H1 (cell line): Measurements from ENCODE around the gene ATG4D. TPM values are rescaled to one million over a fixed set of nuclear protein-coding genes. Genes with fewer than 3 reads are reported as not detected.

Experiments
- CTCF ChIA-PET: fragments of 300-600 bp; sonication (Branson Sonifier 250); formaldehyde crosslinking; loops from one replicate; lab custom pipeline; 2021; ENCODE audit not compliant: partially characterized antibody; lab: Charles Lee
- POLR2A ChIA-PET: fragments of 300-600 bp; sonication (Branson Sonifier 250); formaldehyde crosslinking; loops from one replicate; lab custom pipeline; 2021; ENCODE audit warnings: inconsistent platforms; ENCODE audit not compliant: partially characterized antibody; lab: Charles Lee
- DNase-seq, 2 experiments: peaks; one replicate each; pipeline versions ENCODE4 v3.0.0 to v3.0.0-alpha.2; 2010 to 2022; ENCODE audit warnings: low spot score in 2 of 2, low read depth in 1 of 2, mixed read lengths in 1 of 2
- FAIRE-seq: peaks from 2 replicates; lab custom pipeline; 2011; peaks lifted over from hg19 to GRCh38; lab: Jason Lieb, UNC
- H2AFZ ChIP-seq: 2 replicates; pipeline ENCODE4 v1.8.1; 2012; ENCODE audit warnings: low read length, inconsistent platforms
- H2AK5ac ChIP-seq: 2 replicates; pipeline ENCODE4 v1.6.1; 2013; ENCODE audit warnings: low read depth, low read length
- H2BK120ac ChIP-seq: replicated peaks from 2 replicates; pipeline ENCODE3; 2013; ENCODE audit warnings: low read depth, low read length, inconsistent platforms
- H2BK12ac ChIP-seq: 2 replicates; pipeline ENCODE4 v1.6.1; 2013; ENCODE audit warnings: low read depth, low read length
- H2BK15ac ChIP-seq: 2 replicates; pipeline ENCODE4 v1.6.1; 2013; ENCODE audit warnings: low read length
- H2BK20ac ChIP-seq: 2 replicates; pipeline ENCODE4 v1.6.1; 2013; ENCODE audit warnings: low read length
- H2BK5ac ChIP-seq: 2 replicates; pipeline ENCODE4 v1.6.1; 2013; ENCODE audit warnings: low read depth, low read length
- H3K14ac ChIP-seq: 2 replicates; pipeline ENCODE4 v1.6.1; 2013; ENCODE audit warnings: inconsistent platforms; ENCODE audit not compliant: insufficient read length
- H3K18ac ChIP-seq: 2 replicates; pipeline ENCODE4 v1.6.1; 2013; ENCODE audit warnings: low read length; ENCODE audit errors: extremely low read depth
- H3K23ac ChIP-seq: 2 replicates; pipeline ENCODE4 v1.6.1; 2013; ENCODE audit warnings: inconsistent platforms; ENCODE audit not compliant: insufficient read length
- H3K23me2 ChIP-seq: 2 replicates; pipeline ENCODE4 v1.6.1; 2013; ENCODE audit warnings: low read depth, low read length
- H3K27ac ChIP-seq: 2 replicates; pipeline ENCODE4 v1.6.1; 2011; ENCODE audit warnings: low read depth, low read length, inconsistent platforms
- H3K27me3 ChIP-seq, 4 experiments: replicated peaks in 1 of 4; 1 replicate in 1 of 4; 2 replicates in 3 of 4; pipeline versions ENCODE4 v1.6.1 to v1.8.1; 2011 to 2013; ENCODE audit warnings: low read length in 3 of 4, mild to moderate bottlenecking in 3 of 4, inconsistent platforms in 2 of 4, mixed read lengths in 2 of 4, moderate library complexity in 1 of 4; ENCODE audit not compliant: control insufficient read depth in 3 of 4, insufficient read depth in 3 of 4; ENCODE audit errors: extremely low read depth in 1 of 4
- H3K36me3 ChIP-seq, 4 experiments: 2 replicates each; pipeline versions ENCODE4 v1.6.1 to v1.8.1; 2011 to 2013; ENCODE audit warnings: mild to moderate bottlenecking in 4 of 4, low read length in 3 of 4, moderate library complexity in 2 of 4, control low read depth in 1 of 4, inconsistent platforms in 1 of 4; ENCODE audit not compliant: insufficient read depth in 4 of 4, control insufficient read depth in 2 of 4
- H3K4ac ChIP-seq: replicated peaks from 2 replicates; pipeline ENCODE3; 2013; ENCODE audit warnings: low read length, low read depth, mixed read lengths, inconsistent platforms; ENCODE audit not compliant: insufficient read length
- H3K4me1 ChIP-seq, 4 experiments: replicated peaks in 1 of 4; 1 replicate in 1 of 4; 2 replicates in 3 of 4; pipeline versions ENCODE4 v1.6.1 to v1.8.1; 2011 to 2013; ENCODE audit warnings: low read length in 3 of 4, inconsistent platforms in 2 of 4, mixed read lengths in 1 of 4; ENCODE audit not compliant: insufficient read depth in 4 of 4, control insufficient read depth in 3 of 4
- H3K4me2 ChIP-seq, 2 experiments: 2 replicates each; pipeline versions ENCODE4 v1.6.1 to v1.8.1; 2011 to 2013; ENCODE audit warnings: low read depth in 2 of 2, low read length in 2 of 2, control low read depth in 1 of 2, inconsistent platforms in 1 of 2, mild to moderate bottlenecking in 1 of 2; ENCODE audit not compliant: insufficient read depth in 1 of 2
- H3K4me3 ChIP-seq, 4 experiments: fragments of 200-600, 300-600 bp in 1 of 4; sonication (generic), shearing (Covaris generic), sonication (Bioruptor Twin) in 1 of 4; 2 replicates each; pipeline versions ENCODE4 v1.5.1 to v1.8.1; 2011 to 2016; ENCODE audit warnings: low read length in 4 of 4, low read depth in 3 of 4, control low read depth in 2 of 4, inconsistent platforms in 2 of 4, mild to moderate bottlenecking in 2 of 4, mixed read lengths in 1 of 4, moderate library complexity in 1 of 4; ENCODE audit not compliant: insufficient read depth in 2 of 4; ENCODE audit errors: extremely low read depth in 1 of 4
- H3K56ac ChIP-seq: replicated peaks from 2 replicates; pipeline ENCODE3; 2013; ENCODE audit warnings: low read depth, mild to moderate bottlenecking, mixed read lengths, low read length, inconsistent platforms; ENCODE audit not compliant: insufficient read length
- H3K79me1 ChIP-seq: 2 replicates; pipeline ENCODE4 v1.6.1; 2013; ENCODE audit warnings: low read depth, low read length, control low read depth
- H3K79me2 ChIP-seq, 2 experiments: 2 replicates each; pipeline versions ENCODE4 v1.6.1 to v1.8.1; 2012 to 2013; ENCODE audit warnings: low read length in 2 of 2, mild to moderate bottlenecking in 2 of 2, inconsistent platforms in 1 of 2; ENCODE audit not compliant: insufficient read depth in 2 of 2, control insufficient read depth in 1 of 2
- H3K9ac ChIP-seq, 4 experiments: replicated peaks in 1 of 4; 1 replicate in 1 of 4; 2 replicates in 3 of 4; pipeline versions ENCODE4 v1.6.1 to v1.8.1; 2011 to 2013; ENCODE audit warnings: low read depth in 3 of 4, low read length in 3 of 4, control low read depth in 2 of 4, mild to moderate bottlenecking in 2 of 4, moderate library complexity in 2 of 4, inconsistent platforms in 1 of 4; ENCODE audit errors: extremely low read depth in 1 of 4
- H3K9me3 ChIP-seq, 2 experiments: 2 replicates each; pipeline versions ENCODE4 v1.6.1 to v1.8.1; 2012 to 2013; ENCODE audit warnings: mild to moderate bottlenecking in 2 of 2, moderate library complexity in 2 of 2, control low read depth in 1 of 2, inconsistent platforms in 1 of 2, low read depth in 1 of 2, low read length in 1 of 2, mixed read lengths in 1 of 2; ENCODE audit not compliant: insufficient read depth in 2 of 2
- H4K20me1 ChIP-seq, 2 experiments: replicated peaks in 1 of 2; 2 replicates each; pipeline versions ENCODE3 to v1.8.1; 2011 to 2013; ENCODE audit warnings: inconsistent platforms in 2 of 2, low read length in 2 of 2, mild to moderate bottlenecking in 1 of 2; ENCODE audit not compliant: insufficient read depth in 2 of 2, control insufficient read depth in 1 of 2
- H4K5ac ChIP-seq: 2 replicates; pipeline ENCODE4 v1.6.1; 2013; ENCODE audit warnings: low read length, low read depth, mixed read lengths, inconsistent platforms; ENCODE audit not compliant: insufficient read length
- H4K8ac ChIP-seq: 2 replicates; pipeline ENCODE4 v1.8.0; 2013; ENCODE audit warnings: mild to moderate bottlenecking, moderate library complexity, low read length, inconsistent platforms; ENCODE audit not compliant: insufficient read depth; ENCODE audit errors: extremely low read depth
- H4K91ac ChIP-seq: replicated peaks from 2 replicates; pipeline ENCODE3; 2013; ENCODE audit warnings: low read length, mixed read lengths, inconsistent platforms; ENCODE audit not compliant: insufficient read length
- CEBPB ChIP-seq: IDR thresholded peaks from 2 replicates; pipeline ENCODE4 v1.6.1; 2012; ENCODE audit warnings: low read depth, low read length
- GABPA ChIP-seq: IDR thresholded peaks from 2 replicates; pipeline ENCODE4 v1.6.1; 2011; ENCODE audit warnings: mild to moderate bottlenecking, low read length, moderate library complexity, borderline replicate concordance; ENCODE audit not compliant: insufficient read depth
- GTF2F1 ChIP-seq: IDR thresholded peaks from 2 replicates; pipeline ENCODE4 v1.6.1; 2012; ENCODE audit warnings: low read depth, low read length, improper control_type of control experiment, borderline replicate concordance
- HDAC6 ChIP-seq: IDR thresholded peaks from one replicate; pipeline ENCODE4 v1.7.1; 2012; ENCODE audit warnings: low read depth, mild to moderate bottlenecking, inconsistent platforms, low read length, moderate library complexity
- JUND ChIP-seq: IDR thresholded peaks from 2 replicates; pipeline ENCODE4 v1.6.1; 2011; ENCODE audit warnings: mild to moderate bottlenecking, improper control_type of control experiment, low read length
- RNF2 ChIP-seq: fragments of 200-900, 300-1000 bp; sonication (generic); IDR thresholded peaks from 2 replicates; pipeline ENCODE4 v1.7.1; 2016; ENCODE audit warnings: borderline replicate concordance, low read depth, mild to moderate bottlenecking, antibody characterized with exemption, low read length; ENCODE audit not compliant: poor library complexity, severe bottlenecking; ENCODE audit errors: missing control alignments
- WGBS, 2 experiments: shearing (Covaris generic) in 1 of 2; methylation state at CpG; one replicate each; pipeline versions ENCODE4 v1.1.6 to v1.1.7; 2013 to 2015; ENCODE audit warnings: low lambda C conversion rate in 2 of 2, mixed read lengths in 2 of 2, inconsistent platforms in 1 of 2, low coverage in 1 of 2, missing lambda C conversion rate in 1 of 2; ENCODE audit not compliant: insufficient replicate concordance in 2 of 2, insufficient coverage in 1 of 2, insufficient read length in 1 of 2; ENCODE audit errors: extremely low coverage in 1 of 2, missing lambda C conversion rate in 1 of 2; 5-methylcytosine and 5-hydroxymethylcytosine counted together
- polyA plus RNA-seq, 7 experiments: library from polyadenylated mRNA; depleted of rRNA in 3 of 7; stranded (reverse) in 5 of 7; unstranded in 2 of 7; fragments of >200 nt in 5 of 7; fragments of 200-250 nt in 2 of 7; gene quantifications; 1 replicate in 5 of 7; 2 replicates in 1 of 7; 4 replicates in 1 of 7; pipeline versions ENCODE4 v1.2.1 to v1.2.3, GENCODE V29; 2011 to 2013; ENCODE audit warnings: missing spikeins in 2 of 7, mixed read lengths in 2 of 7
- total RNA-seq: library from RNA; stranded (reverse); fragmentation: NEBNext Ultra II Directional; extraction: Animal tissue kit (Norgen Biotek cat#: 25700); gene quantifications from 2 replicates; pipeline ENCODE4 v1.2.1, GENCODE V29; 2021

ATG4D gene
- total and polyA plus RNA-seq, 2 of the 8 experiments (the other 6 are each of a cell fraction or from before 2014, with no cell fraction given): 39.6 to 43.7 TPM

GRCh38 chr19:10600149-10600548 is 56.4 kb downstream of the ATG4D start:
- 92% methylated on average over 5 of the region's 5 CpGs; no CpG with 5 or more reads in 1 of the 2 experiments for WGBS, 2 experiments
- H2BK15ac ChIP-seq: no peak overlapping the region
- H3K18ac ChIP-seq: no peak overlapping the region
- TF ChIP-seq GABPA: no peak
- no peak for TF ChIP-seq CEBPB
- no peak for TF ChIP-seq RNF2
- no peak for TF ChIP-seq GTF2F1
- TF ChIP-seq HDAC6: no peak
- no peak for TF ChIP-seq JUND
- H3K4me3 ChIP-seq: no peak overlapping the region
- H2AFZ ChIP-seq: no peak overlapping the region
- no peaks in the 10 kb centered on the region for H4K20me1 ChIP-seq
- H4K8ac ChIP-seq: no peak overlapping the region
- H3K23me2 ChIP-seq: peaks cover 6% of the 10 kb centered on the region; the same call in 1 of the 2 replicates
- no peak overlapping the region for H3K4ac ChIP-seq
- H3K27me3 ChIP-seq: no peaks in the 10 kb centered on the region
- no peak overlapping the region for H3K9ac ChIP-seq
- FAIRE-seq (no peak), DNase-seq (no peak)
- H3K14ac ChIP-seq: no peak overlapping the region
- no peaks in the 10 kb centered on the region for H3K36me3 ChIP-seq
- no peak overlapping the region for H2BK5ac ChIP-seq
- no peak overlapping the region for H2BK12ac ChIP-seq
- no peak overlapping the region for H3K56ac ChIP-seq
- H3K9me3 ChIP-seq: no peaks in the 10 kb centered on the region
- H4K5ac ChIP-seq: no peak overlapping the region
- no peak overlapping the region for H2AK5ac ChIP-seq
- H3K4me2 ChIP-seq: no peak overlapping the region
- H3K79me2 ChIP-seq: peaks cover 0 to 9% of the 10 kb centered on the region in 2 experiments; a peak in 1 of 4 replicates
- no peak overlapping the region for H2BK120ac ChIP-seq
- no peak overlapping the region for H2BK20ac ChIP-seq
- ChIA-PET POLR2A (interaction anchor here (1.2 to 2.5 kb wide), 2 partner anchors 53 to 64 kb away, joined by 3 to 6 read pairs; no protein-coding TSS in a partner anchor), CTCF (interaction anchor here (5.1 kb wide), 1 partner anchor 19 kb away, joined by 46 read pairs; no protein-coding TSS in a partner anchor)
- H3K79me1 ChIP-seq: peaks cover 6% of the 10 kb centered on the region
- no peak overlapping the region for H3K27ac ChIP-seq
- H3K23ac ChIP-seq: no peak overlapping the region
- peaks cover 0 to 11% (median 7%) of the 10 kb centered on the region in 4 experiments; a peak in 6 of 7 replicates for H3K4me1 ChIP-seq
- no peak overlapping the region for H4K91ac ChIP-seq
